A673 (cell line): ENCODE data around the gene SPNS2.

ENCODE experiments used
- CTCF ChIP-seq: fragments of 300-800, 200-600 bp; sonication (generic); conservative IDR thresholded peaks from 2 replicates; pipeline ENCODE4 v1.5.1; 2017; ENCODE audit warnings: low read depth, mild to moderate bottlenecking, antibody characterized with exemption, low read length, moderate library complexity, mixed read lengths
- EZH2 ChIP-seq: fragments of 200-600 bp; sonication (generic); IDR thresholded peaks from 2 replicates; pipeline ENCODE4 v1.6.1; 2017; ENCODE audit warnings: borderline replicate concordance, low read depth, mild to moderate bottlenecking, mixed read lengths, antibody characterized with exemption, low read length; ENCODE audit not compliant: poor library complexity, severe bottlenecking

GRCh38 chr17:4477255-4477791 lies 21.4 kb upstream of the SPNS2 start:
- TF ChIP-seq CTCF (no peak), EZH2 (no peak)
